Mucosa of stomach (tissue), 1 donor: ENCODE measurements around the gene MAD1L1.

Experiments used
- H3K27me3 ChIP-seq: one replicate; pipeline ENCODE4 v1.7.0; 2013; ENCODE audit warnings: mild to moderate bottlenecking, low read length; ENCODE audit not compliant: control insufficient read depth, insufficient read depth
- H3K36me3 ChIP-seq: one replicate; pipeline ENCODE4 v1.7.0; 2013; ENCODE audit warnings: low read length; ENCODE audit not compliant: control insufficient read depth, insufficient read depth
- H3K4me1 ChIP-seq: one replicate; pipeline ENCODE4 v1.7.0; 2013; ENCODE audit warnings: mild to moderate bottlenecking, low read length; ENCODE audit not compliant: control insufficient read depth, insufficient read depth
- H3K4me3 ChIP-seq: one replicate; pipeline ENCODE4 v1.7.0; 2013; ENCODE audit warnings: low read length
- H3K9ac ChIP-seq: one replicate; pipeline ENCODE4 v1.7.0; 2013; ENCODE audit warnings: mild to moderate bottlenecking, low read length, moderate library complexity
- H3K9me3 ChIP-seq: one replicate; pipeline ENCODE4 v1.7.0; 2013; ENCODE audit warnings: mild to moderate bottlenecking, low read length, moderate library complexity; ENCODE audit not compliant: control insufficient read depth
- donor health status: Pancreatic carcinoma.

The MAD1L1 gene

GRCh38 chr7:2139004-2139699 is 93.6 kb downstream of the MAD1L1 start:
- Histone ChIP-seq H3K4me3 (no peak overlapping the region), H3K36me3 (no peaks in the 10 kb centered on the region)

GRCh38 chr7:2138146-2138765 is 94.5 kb downstream of the MAD1L1 start:
- Histone ChIP-seq H3K9me3 (no peaks in the 10 kb centered on the region), H3K27me3 (no peaks in the 10 kb centered on the region), H3K4me1 (no peaks in the 10 kb centered on the region), H3K36me3 (no peaks in the 10 kb centered on the region), H3K4me3 (no peak overlapping the region), H3K9ac (no peak overlapping the region)

More at GRCh38 chr7:2139004-2139699, 93.6 kb downstream of the MAD1L1 start:
- Histone ChIP-seq H3K4me1 (no peaks in the 10 kb centered on the region), H3K9me3 (no peaks in the 10 kb centered on the region), H3K9ac (no peak overlapping the region), H3K27me3 (no peaks in the 10 kb centered on the region)

GRCh38 chr7:2134740-2135139 is 98.0 kb downstream of the MAD1L1 start:
- no peaks in the 10 kb centered on the region for H3K4me1 ChIP-seq
- no peaks in the 10 kb centered on the region for H3K27me3 ChIP-seq
- H3K9ac ChIP-seq, result no peak overlapping the region
- H3K4me3 ChIP-seq, result no peak overlapping the region
- H3K36me3 ChIP-seq, result no peaks in the 10 kb centered on the region
- H3K9me3 ChIP-seq, result no peaks in the 10 kb centered on the region

- no peaks in the 10 kb centered on the region for H3K27me3 ChIP-seq
- H3K9ac ChIP-seq, result no peak overlapping the region
- no peaks in the 10 kb centered on the region for H3K9me3 ChIP-seq
- no peak overlapping the region for H3K4me3 ChIP-seq
- no peaks in the 10 kb centered on the region for H3K36me3 ChIP-seq
- H3K4me1 ChIP-seq, result no peaks in the 10 kb centered on the region
These were observed 100.5 kb downstream of the MAD1L1 start for GRCh38 chr7:2132243-2132642.

- no peak overlapping the region for H3K4me3 ChIP-seq
- no peaks in the 10 kb centered on the region for H3K36me3 ChIP-seq
- H3K9ac ChIP-seq, result no peak overlapping the region
- no peaks in the 10 kb centered on the region for H3K9me3 ChIP-seq
- H3K4me1 ChIP-seq, result no peaks in the 10 kb centered on the region
- H3K27me3 ChIP-seq, result no peaks in the 10 kb centered on the region
These were observed 100.9 kb downstream of the MAD1L1 start for GRCh38 chr7:2131800-2132199.

- Histone ChIP-seq H3K27me3 (no peaks in the 10 kb centered on the region), H3K36me3 (no peaks in the 10 kb centered on the region), H3K9me3 (no peaks in the 10 kb centered on the region), H3K4me3 (no peak overlapping the region), H3K9ac (no peak overlapping the region), H3K4me1 (no peaks in the 10 kb centered on the region)
These were observed 101.4 kb downstream of the MAD1L1 start for GRCh38 chr7:2131341-2131740.

- Histone ChIP-seq H3K4me3 (no peak overlapping the region), H3K27me3 (no peaks in the 10 kb centered on the region), H3K36me3 (no peaks in the 10 kb centered on the region)
These were observed 102.7 kb downstream of the MAD1L1 start for GRCh38 chr7:2130096-2130375.

GRCh38 chr7:2129323-2130095 is 103.2 kb downstream of the MAD1L1 start:
- Histone ChIP-seq H3K36me3 (no peaks in the 10 kb centered on the region), H3K27me3 (no peaks in the 10 kb centered on the region), H3K9me3 (no peaks in the 10 kb centered on the region), H3K4me3 (no peak overlapping the region), H3K4me1 (no peaks in the 10 kb centered on the region), H3K9ac (no peak overlapping the region)

More at GRCh38 chr7:2130096-2130375, 102.7 kb downstream of the MAD1L1 start:
- Histone ChIP-seq H3K9ac (no peak overlapping the region), H3K4me1 (no peaks in the 10 kb centered on the region), H3K9me3 (no peaks in the 10 kb centered on the region)

- no peak overlapping the region for H3K4me3 ChIP-seq
- no peaks in the 10 kb centered on the region for H3K27me3 ChIP-seq
- H3K4me1 ChIP-seq, result no peaks in the 10 kb centered on the region
- H3K36me3 ChIP-seq, result no peaks in the 10 kb centered on the region
- H3K9me3 ChIP-seq, result no peaks in the 10 kb centered on the region
- H3K9ac ChIP-seq, result no peak overlapping the region
These were observed 104.0 kb downstream of the MAD1L1 start for GRCh38 chr7:2128601-2129322.

GRCh38 chr7:2126621-2127020 is 106.1 kb downstream of the MAD1L1 start:
- H3K9ac ChIP-seq, result no peak overlapping the region
- H3K4me3 ChIP-seq, result no peak overlapping the region
- H3K4me1 ChIP-seq, result no peaks in the 10 kb centered on the region
- no peaks in the 10 kb centered on the region for H3K27me3 ChIP-seq
- no peaks in the 10 kb centered on the region for H3K36me3 ChIP-seq
- no peaks in the 10 kb centered on the region for H3K9me3 ChIP-seq

GRCh38 chr7:2125931-2126330 is 106.8 kb downstream of the MAD1L1 start:
- H3K9ac ChIP-seq, result no peak overlapping the region
- H3K4me3 ChIP-seq, result no peak overlapping the region
- no peaks in the 10 kb centered on the region for H3K27me3 ChIP-seq
- H3K4me1 ChIP-seq, result no peaks in the 10 kb centered on the region
- H3K36me3 ChIP-seq, result no peaks in the 10 kb centered on the region
- H3K9me3 ChIP-seq, result no peaks in the 10 kb centered on the region
